SW480 (cell line): ENCODE measurements around the gene PRDM16.

ENCODE experiments used
- DNase-seq: peaks from one replicate; pipeline ENCODE4 v3.0.0-alpha.2; 2016; ENCODE audit warnings: low spot score

The PRDM16 gene

DNA sequence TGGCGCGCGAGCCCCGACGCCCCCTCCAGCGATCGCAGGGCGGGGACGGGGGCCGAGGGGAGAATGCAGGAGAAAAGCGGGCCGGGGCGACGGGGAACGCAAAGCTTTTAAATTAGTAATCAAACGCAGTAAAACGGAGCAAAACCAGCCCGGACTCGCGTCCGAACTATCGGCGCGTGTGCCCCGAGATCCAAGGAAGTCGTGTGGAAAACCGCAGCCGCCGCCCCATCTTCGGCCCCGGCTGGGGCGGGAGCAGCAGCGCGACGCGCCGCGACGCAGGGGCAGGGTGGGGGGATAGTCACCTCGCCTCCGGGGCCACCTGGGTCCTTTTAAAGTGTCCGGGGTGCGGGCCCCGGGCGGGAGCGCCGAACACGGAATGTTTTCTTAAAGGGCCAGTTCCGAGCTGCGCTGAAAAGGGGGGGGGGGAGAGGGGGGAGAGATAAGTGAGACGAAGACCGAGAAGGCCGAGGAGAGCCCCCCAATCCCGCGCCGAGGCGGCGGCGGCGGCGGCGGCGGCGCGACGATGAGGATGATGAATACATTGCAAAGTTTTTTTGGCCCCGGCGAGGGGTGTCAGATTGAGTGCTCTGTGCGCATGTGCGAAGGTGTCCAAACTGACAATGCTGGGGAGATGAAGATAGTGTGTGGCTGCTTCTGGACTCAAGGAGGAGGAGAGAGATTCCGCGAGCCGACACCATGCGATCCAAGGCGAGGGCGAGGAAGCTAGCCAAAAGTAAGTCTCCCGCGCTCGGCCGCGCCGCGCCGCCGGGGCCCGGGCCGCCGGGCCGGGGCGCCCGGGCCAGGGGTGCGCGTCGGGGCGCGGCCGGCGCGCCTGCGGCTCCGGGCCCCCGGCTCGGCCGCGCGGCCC, at the start of gene PRDM16:
Gene PRDM16 (plus strand): TSS at position 640 of the 868 bp plus-strand sequence. CDS start 57 bp downstream, at position 697.
- peak; percentile 69 for DNase-seq

DNA sequence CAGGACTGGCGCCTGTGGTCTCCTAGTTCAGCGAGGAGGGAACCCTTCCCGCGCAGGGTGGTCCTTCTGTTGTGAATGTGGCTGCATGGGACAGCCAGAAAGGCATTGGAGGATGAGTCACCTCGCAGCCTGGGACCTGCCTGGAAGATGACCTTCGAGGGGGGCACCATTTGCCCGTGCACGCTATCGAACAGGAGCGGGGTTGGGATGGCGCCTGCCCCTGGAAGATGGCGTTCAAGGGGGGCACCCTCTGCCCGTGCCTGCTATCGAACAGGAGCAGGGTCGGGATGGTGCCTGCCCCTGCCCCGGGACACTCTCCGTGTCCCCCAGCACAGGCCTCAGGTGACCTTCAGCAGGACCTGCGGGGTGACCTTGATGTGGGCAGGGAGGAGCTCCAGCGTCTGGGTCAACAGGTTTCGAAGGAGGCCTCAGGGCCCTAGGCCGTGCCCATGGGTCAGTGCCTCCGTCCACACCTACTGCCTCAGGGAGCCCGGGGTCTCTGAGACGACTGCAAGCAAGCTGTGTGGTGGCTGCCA, 49.4 kb upstream of the PRDM16 start:
- DNase-seq, result no peak

DNA sequence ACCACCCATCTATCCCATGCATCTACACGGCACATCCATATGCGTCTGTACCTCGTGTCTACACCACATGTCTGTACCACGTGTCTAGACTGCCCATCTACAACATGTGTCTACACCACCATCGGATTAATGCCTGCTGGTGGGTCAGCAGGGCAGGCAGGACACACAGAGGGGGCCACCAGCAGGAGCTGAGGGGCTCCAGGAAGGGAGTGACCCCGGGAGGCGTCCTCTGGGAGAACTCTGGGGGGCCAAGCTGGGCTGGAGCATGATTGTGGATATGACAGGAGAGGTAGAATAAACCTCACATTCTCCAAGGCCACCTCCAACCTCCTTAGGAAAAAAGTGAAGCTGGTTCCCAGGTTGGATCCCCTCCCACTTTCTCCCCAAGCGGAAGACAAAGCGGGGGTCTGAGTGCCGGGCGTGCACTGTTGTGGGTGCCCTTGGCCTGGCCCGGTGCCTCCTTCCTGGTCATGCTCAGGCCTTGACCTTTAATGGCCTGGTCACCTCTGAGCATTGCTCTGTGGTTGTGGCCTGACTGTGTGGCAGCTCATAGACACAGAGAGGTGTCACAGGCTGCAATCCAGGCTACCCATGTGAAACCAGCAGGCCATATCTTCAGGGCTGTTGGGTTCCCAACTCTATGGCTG, 48.6 kb upstream of the PRDM16 start:
- no peak for DNase-seq

DNA sequence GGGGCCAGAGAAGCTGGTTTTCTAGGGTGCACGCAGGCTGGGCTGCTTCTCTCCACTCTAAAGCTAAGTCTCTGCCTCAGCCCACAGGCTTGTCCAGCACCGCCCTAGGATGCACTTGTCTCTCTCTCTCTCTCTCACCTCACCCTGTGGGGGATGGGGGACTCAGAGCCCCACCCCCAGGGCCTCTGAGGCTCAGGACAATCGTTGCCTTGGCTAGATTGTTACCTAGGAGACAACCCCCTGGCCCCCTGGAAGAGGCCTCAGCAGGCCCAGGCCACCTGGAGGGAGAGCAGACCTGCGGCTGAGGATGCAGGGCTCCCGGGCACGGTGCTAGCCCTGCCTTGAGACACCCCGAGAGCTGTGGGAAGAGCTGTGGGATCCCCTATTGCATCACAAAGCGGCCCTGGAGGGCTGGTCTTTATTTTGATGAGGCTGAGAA, 47.8 kb upstream of the PRDM16 start, which contains the start of gene ACTRT2:
Gene ACTRT2 (plus strand): TSS at position 235 of the 439 bp plus-strand sequence. CDS start 220 bp downstream, outside the sequence.
- DNase-seq, result no peak

DNA sequence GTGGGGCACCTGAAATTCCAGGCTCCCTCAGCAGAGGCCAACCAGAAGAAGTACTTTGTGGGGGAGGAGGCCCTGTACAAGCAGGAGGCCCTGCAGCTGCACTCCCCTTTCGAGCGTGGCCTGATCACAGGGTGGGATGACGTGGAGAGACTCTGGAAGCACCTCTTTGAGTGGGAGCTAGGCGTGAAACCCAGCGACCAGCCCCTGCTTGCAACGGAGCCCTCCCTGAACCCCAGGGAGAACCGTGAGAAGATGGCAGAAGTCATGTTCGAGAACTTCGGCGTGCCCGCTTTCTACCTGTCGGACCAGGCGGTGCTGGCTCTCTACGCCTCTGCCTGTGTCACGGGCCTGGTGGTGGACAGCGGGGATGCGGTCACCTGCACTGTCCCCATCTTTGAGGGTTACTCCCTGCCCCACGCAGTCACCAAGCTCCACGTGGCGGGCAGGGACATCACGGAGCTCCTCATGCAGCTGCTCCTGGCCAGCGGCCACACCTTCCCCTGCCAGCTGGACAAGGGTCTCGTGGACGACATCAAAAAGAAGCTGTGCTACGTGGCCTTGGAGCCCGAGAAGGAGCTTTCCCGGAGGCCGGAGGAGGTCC, 47.1 kb upstream of the PRDM16 start:
- DNase-seq, result no peak

DNA sequence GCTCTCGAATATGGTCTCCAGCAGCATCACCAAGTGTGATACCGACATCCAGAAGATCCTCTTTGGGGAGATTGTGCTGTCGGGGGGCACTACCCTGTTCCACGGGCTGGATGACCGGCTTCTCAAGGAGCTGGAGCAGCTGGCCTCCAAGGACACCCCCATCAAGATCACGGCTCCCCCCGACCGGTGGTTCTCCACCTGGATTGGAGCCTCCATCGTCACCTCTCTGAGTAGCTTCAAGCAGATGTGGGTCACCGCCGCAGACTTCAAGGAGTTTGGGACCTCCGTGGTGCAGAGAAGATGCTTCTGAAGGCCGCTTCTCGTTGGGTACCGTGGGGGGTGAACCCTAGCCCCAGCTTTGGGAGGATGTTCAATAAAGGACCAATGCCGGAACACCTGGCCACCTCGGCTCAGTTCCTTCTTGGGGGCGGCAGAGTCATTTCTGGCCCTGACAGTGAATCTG, 46.5 kb upstream of the PRDM16 start:
- DNase-seq, result no peak

DNA sequence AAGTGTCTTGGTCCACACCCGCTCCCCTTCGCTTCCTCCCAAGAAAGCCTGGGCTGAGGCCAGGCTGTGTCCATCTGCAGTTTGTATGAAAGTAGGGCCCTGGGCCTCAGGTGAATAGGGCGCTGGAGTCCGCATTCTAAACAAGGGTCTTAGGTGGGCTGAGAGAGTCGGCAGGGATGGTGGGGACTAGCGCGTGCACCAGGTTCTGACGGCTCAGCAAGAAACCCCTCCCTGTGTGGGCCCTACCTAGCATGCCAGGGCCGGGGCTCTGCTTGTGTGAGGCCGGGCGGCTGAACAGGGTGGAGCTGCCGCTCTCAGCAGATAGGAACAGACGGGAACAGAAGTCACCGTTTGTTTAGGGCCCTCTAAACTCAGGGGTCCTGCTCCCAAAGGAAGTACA, 46.0 kb upstream of the PRDM16 start:
- no peak for DNase-seq

DNA sequence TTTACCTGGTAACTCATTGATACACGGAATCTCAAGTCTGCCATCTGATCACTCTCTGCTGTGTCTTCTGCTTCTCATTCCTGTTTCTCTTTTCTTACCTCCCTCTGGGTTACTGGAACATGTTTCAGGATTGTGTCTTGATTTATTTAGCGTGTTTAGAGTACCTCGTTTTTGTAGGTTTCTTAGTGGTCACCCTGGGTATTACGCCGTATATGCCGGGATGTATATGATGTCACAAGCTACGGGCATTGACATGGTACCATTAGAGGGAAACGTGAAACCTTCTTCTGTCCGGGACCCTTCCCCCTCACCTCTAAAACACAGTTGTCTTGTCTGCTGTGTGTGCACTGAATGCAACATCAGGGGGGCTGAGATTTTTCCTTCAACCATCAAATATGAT, 45.0 kb upstream of the PRDM16 start:
- peak; percentile 13 for DNase-seq

DNA sequence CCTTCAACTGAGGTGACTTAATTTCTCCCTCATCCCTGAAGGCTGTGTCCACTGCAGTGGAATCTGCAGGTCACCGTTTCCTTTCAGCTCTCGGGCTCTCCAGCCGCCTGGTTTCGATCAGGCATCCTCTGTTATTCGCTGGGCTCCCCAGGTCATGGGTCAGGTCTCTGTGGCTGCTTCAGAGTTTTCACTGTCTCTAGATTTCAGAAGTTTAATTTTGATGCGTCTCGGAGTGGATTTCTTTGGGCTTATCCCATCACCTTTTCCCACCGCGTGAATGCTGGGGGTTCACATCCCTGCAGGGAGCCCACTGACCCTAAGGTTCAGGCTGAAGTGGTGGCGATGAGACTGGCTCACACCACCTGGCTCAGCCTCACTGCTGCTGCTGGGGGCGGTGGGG, 44.4 kb upstream of the PRDM16 start:
- no peak for DNase-seq

DNA sequence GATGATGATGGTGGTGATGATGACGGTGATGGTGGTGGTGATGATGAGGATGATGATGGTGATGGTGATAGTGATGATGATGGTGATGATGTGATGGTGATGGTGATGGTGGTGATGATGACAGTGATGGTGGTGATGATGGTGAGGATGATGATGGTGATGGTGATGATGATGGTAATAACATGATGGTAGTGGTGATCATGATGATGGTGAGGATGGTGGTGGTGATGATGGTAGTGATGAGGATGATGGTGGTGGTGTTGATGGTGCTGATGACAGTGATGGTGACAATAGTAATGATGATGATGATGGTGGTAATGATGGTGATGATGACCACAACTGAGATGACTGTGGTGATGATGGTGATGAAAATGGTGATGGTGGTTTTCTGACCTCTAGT, 42.9 kb upstream of the PRDM16 start:
- no peak for DNase-seq

DNA sequence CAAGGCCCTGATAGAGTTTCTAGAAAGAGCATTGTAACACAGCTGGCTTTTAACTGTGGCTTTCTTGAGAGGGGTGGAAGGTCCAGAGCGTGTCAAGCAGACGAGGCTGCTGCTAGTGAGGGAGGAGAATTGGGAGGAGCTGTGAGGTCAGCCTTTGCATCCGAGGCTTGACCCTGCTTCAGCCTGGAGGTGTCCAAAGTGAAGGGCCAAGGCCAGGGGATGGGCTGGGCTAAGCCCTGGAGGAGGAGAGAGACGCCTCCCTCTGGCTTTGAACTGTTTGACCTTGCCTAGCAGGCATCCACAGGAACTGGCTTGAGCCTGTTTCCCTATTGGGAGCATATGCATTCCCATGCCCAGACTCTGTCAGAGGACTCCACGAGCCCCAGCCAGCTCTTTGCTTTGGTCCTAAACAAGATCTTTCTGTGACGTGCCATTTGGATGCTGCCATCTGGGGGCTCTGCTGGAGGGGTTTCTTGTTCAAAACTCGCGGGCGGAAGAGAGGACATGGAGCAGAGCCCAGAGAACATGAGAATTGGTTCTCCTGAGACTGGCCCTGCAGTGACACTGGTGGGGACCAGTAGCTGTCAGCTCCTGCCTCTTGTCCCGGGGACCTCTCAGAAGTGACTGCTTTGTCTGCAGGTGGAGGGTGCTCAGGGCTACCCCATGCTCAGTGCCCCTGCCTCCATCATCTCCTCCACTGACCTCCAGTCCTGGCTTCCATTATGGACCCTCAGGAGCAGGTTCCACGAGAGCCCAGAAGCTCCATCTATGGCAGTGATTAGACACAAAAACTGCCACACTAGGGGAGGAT, 42.2 kb upstream of the PRDM16 start:
- no peak for DNase-seq

DNA sequence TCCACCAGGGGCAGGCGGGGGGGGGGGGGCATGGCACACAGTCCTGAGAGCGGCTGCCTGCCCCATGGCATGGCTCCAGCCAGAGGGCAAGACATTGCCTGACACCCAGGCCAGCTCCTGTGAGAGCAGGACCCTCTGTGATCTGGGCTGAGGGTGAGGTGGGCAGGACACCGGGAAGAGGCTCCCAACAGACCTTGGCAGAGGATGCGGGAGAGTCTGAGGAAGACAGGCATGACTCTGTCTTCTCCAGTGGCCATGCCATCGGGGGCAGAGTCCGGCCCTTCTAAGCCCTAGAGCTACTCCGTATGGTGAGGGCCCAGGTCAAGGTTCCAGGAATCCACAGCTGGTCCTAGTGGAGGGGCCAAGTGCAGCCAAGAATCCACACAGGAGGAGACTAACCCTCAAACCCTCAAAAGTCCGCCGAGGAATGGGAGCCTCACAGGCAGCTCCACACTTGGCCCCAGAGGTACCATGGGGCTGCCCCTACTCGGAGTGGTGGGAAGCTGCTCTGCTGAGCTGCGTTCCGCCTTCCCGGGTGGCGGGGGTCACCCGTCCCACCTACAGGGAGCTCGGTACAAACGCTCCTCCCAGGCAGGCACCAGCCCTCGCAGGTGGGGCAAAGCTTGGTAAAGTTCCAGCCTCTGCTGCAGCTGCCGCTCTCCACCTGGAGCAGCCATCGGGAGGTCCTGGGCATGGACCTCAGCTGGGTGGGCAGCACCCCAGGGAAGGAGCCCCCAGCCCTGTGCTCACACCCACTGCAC, 41.2 kb upstream of the PRDM16 start:
- DNase-seq, result no peak

DNA sequence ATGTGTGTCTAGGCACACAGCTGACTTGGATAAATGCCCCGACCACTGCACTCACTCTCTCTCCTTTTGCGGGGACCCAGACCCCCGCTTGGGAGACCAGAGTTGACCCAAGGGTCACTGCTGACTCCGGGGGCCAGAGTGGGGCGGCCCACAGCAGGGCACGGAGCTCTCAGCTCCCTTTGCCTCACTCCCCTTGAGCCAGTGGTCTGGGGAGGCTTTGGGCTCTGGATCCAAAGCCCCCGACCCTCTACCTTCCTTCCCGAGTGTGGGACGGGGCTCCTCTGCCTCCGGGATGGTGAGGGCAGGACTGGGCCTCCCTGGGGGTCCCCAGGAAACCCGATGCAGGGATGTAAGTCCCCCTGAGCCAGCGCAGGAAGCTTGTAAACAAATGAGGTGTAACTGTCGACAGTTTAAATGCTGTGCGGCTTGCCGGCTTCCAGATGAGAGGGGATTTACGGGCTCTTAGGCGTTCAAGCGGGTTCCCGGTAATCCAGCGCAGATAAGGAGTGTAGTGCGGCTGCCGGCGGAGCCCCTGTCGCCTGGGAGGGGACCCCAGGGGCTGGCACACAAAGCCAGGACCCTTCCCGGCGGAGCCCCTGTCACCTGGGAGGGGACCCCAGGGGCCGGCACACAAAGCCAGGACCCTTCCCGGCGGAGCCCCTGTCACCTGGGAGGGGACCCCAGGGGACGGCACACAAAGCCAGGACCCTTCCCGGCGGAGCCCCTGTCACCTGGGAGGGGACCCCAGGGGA, 40.3 kb upstream of the PRDM16 start:
- DNase-seq, result no peak

DNA sequence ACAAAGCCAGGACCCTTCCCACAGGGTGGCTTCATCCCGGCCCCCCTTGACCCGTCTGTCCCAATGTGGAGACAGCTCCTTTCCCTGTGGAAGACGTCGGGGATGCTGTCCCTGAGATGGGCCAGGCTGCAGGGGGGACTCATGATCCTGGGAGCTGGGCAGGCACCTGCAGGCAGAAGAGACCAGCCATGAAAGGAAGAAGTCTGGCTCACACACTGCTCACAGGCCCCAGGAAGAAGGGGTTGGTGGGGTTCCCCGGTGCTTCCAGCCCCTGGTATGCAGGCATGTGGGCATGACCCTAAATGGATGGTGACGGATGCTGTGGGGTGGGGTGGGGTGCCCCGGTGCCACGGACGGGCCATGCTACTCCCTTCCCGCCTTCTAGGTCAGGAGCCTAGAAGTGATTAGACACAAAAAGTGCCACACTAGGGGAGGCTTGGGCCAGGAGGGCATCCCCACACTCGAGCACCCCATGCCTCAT, 39.5 kb upstream of the PRDM16 start:
- DNase-seq, result no peak

DNA sequence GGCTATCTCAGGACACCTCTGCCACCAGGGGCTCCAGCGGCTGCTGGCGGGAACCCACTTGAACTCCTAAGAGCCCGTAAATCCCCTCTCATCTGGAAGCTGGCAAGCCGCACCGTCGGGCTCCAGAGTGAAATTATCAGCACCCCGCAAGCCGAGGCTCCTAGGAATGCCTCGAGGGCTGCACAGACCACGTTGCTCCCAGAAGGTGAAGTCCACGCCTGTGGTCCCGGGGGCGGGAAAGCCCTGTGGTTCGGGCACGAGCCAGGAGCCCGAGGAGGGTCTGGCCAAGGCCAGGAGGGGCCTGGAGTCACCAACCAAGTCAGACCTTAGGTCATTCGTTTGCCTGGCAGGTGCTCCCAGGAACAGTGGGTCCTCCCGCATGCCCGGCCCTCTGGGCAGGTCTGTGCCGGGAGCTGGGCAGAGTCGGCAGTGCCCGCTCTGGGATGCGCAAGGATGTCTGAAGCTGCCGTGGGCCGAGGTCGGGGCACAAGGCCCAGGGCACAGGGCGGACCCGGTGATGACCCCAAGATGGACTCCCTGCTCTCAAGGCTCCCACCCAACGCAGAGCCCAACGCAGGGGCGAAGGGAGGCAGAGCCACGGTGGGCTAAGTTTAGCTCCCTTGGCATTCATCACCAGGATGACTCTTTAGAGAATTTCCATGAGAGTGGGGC, 38.9 kb upstream of the PRDM16 start:
- DNase-seq, result no peak

DNA sequence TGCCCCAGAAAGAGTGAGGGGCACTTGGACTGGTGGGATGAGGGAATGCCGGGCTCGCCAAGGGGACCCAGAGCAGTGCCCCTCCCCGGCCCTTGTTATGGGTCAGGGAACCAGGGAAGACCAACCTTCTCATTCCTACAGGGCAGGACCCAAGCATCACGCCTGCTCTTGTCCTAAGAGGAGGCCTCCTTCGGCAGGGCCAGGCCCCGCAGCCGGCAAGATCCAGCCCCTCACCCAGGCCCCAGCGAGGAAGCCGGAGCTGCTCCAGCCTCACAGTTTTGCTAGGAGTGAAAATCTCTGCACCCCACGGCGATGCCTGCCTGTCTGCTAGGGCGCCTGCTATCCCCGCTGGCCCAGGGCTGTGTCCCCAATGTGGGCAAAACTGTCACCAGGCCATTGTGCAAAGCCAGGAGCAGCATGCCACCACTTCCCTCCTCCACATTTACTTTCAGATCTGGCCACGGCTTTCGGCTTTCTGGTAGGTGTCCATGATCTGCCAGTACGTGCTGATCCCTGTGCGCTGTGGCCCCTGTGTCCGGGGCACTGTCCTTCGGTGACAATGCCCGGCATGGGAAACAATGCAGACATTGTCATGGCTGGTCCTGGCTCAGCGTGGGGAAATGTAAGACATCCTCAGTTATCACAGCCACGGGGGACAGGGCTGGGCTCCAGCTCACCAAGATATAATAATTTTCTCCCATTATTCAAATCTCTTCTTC, 38.2 kb upstream of the PRDM16 start:
- no peak for DNase-seq

DNA sequence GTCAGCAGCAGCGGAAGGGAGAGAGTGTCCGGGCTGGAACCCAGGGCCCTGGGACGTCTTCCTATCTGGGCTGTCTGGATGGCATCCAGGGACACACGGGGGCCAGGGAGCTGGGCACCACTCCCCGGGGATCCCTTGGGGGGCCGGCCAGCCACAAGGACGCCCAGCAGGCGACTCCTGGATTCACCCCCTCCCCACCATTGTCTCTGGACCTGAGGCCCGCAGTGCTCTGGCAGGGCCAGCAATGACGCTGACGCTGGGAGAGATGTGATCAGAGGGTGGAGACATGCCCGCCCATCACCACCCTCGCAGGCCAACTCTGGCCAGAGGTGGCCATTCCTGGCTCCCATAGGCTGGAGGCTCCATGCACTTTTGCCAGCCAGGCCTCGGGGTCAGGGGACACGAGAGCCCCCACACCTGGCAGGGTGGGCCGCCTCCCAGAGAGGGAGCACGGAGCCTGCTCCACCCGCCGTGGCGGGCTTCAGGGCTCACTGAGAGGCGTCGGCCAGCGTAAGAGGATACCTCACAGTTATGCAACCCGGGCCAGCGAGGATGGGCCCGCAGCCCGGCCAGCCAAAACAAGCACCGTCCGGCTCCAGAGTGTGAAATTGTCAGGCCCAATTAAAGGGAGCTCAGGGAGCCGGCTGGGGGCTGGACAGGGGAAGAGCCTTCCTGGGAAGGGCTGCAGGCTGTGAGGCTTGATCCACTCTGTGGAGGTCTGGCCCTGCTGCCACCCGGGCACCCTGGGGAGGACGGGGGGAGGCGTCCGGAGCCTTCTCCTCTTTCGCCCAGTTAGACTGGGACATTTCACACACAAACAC, 37.4 kb upstream of the PRDM16 start:
- no peak for DNase-seq
